IPS DF 6.9 (cell line): ENCODE results near the gene CHRM2.

Experiments used
- DNase-seq: peaks from one replicate; pipeline ENCODE4 v3.0.0-alpha.2; 2013; ENCODE audit warnings: low read depth, low spot score
- H3K27ac ChIP-seq: one replicate; pipeline ENCODE4 v1.5.1; 2013; ENCODE audit warnings: low read length, control low read depth
- H3K27me3 ChIP-seq: 2 replicates; pipeline ENCODE4 v1.6.1; 2013; ENCODE audit warnings: mild to moderate bottlenecking, low read length; ENCODE audit not compliant: control insufficient read depth, insufficient read depth
- H3K36me3 ChIP-seq: 2 replicates; pipeline ENCODE4 v1.6.1; 2013; ENCODE audit warnings: low read length; ENCODE audit not compliant: control insufficient read depth, insufficient read depth
- H3K4me1 ChIP-seq: 2 replicates; pipeline ENCODE4 v1.6.1; 2013; ENCODE audit warnings: low read length; ENCODE audit not compliant: control insufficient read depth, insufficient read depth
- H3K4me3 ChIP-seq: 2 replicates; pipeline ENCODE4 v1.5.1; 2013; ENCODE audit warnings: mild to moderate bottlenecking, low read length
- H3K9me3 ChIP-seq: 2 replicates; pipeline ENCODE4 v1.6.1; 2013; ENCODE audit warnings: low read length, inconsistent platforms; ENCODE audit not compliant: control insufficient read depth, insufficient read depth
- WGBS: extraction: QIAGEN DNeasy Blood & Tissue Kit; methylation state at CpG from one replicate; pipeline ENCODE4 v1.1.7; 2013; ENCODE audit warnings: mixed read lengths, missing lambda C conversion rate; ENCODE audit not compliant: insufficient read length, insufficient coverage; 5-methylcytosine and 5-hydroxymethylcytosine counted together

CHRM2 gene

DNA sequence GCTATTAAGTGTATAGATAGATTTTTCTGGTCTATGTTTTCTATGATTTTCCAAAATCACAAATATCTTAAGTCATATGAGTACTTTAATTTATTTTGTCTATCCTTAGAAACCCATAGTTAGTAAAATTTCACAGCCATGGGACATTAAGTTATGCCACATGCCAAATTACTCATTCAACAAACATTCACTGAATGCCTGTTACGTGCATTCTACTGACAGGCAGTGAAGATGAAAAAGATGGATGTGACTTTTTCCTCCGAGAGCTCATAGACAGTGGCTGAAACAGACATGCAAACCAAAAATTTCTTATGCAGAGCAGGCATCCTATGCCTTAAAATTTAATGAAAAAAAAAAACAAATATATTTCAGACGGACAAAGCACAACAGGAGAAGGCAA is 84.9 kb downstream of the CHRM2 start:
- Histone ChIP-seq H3K4me3 (no peak overlapping the region), H3K9me3 (no peaks in the 10 kb centered on the region), H3K27ac (no peak overlapping the region), H3K4me1 (no peaks in the 10 kb centered on the region), H3K36me3 (no peaks in the 10 kb centered on the region), H3K27me3 (no peaks in the 10 kb centered on the region)
- no CpG with 5 or more reads among the region's 3 CpGs for WGBS
- DNase-seq = no peak

DNA sequence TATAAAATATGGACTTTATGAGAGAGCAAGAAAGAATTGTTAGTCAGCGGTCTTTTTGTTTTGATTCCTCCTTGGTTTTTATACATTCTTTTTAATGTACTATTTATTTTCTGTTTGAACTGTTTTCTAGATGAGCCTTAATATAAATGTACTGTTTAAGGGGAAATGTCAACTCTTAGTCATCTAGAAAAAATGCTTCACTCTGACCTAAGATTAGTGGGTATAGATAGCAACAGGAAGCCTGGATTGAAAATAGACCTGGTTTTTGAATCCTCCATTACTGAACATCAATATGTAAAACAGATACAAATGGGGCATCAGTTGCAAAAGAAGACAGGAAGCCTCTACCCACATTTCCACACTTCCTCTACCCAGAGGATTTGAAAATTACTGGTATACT is 87.8 kb downstream of the CHRM2 start:
- Histone ChIP-seq H3K4me3 (no peak overlapping the region), H3K27me3 (no peaks in the 10 kb centered on the region), H3K4me1 (no peaks in the 10 kb centered on the region), H3K36me3 (no peaks in the 10 kb centered on the region), H3K9me3 (no peaks in the 10 kb centered on the region), H3K27ac (no peak overlapping the region)
- WGBS = no CpG with 5 or more reads among the region's 1 CpG
- DNase-seq = no peak

DNA sequence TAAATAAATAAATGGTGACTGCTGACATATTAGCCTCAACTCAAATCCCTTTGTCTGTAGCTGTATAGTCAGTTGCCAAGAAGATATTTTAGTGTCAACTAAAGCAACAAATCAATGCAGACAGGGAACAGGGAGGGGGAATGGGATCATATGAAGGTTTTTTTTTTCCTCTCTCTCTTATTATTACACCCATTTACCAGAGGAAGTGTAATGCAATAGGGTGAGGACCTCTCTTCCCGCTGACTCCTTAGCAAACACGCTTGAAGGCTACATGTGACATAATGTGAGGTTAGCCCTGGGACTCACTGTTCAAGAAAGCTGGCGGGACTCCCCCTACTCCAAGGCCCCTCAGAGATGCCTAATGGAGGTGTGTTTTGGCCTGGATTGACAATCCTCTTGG is 88.2 kb downstream of the CHRM2 start:
- no peak for DNase-seq
- H3K4me1 ChIP-seq = no peaks in the 10 kb centered on the region
- no peaks in the 10 kb centered on the region for H3K9me3 ChIP-seq
- H3K36me3 ChIP-seq = no peaks in the 10 kb centered on the region
- H3K4me3 ChIP-seq = no peak overlapping the region
- no CpG with 5 or more reads among the region's 3 CpGs for WGBS
- H3K27ac ChIP-seq = no peak overlapping the region
- H3K27me3 ChIP-seq = no peaks in the 10 kb centered on the region

DNA sequence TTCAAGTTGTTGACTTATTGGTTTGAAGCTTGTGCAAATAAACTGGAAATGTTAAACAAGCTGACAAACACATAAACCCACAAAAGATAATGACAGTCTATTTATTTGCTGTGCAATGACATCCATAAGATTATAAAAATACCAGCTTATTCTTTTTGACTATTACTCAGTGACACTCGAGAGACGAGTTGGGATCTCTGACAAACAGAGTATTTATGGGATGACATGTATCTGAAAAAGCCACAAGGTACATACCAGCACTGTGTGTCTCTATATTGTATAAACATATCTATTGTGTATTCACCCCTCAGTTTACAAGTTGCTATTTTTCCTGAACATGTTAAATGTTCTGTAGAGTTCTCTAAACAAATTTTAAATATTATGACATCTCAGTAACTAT is 88.9 kb downstream of the CHRM2 start:
- Histone ChIP-seq H3K4me3 (no peak overlapping the region), H3K27me3 (no peaks in the 10 kb centered on the region), H3K36me3 (no peaks in the 10 kb centered on the region), H3K4me1 (no peaks in the 10 kb centered on the region), H3K9me3 (no peaks in the 10 kb centered on the region), H3K27ac (no peak overlapping the region)
- no peak for DNase-seq
- WGBS = no CpG with 5 or more reads among the region's 2 CpGs

DNA sequence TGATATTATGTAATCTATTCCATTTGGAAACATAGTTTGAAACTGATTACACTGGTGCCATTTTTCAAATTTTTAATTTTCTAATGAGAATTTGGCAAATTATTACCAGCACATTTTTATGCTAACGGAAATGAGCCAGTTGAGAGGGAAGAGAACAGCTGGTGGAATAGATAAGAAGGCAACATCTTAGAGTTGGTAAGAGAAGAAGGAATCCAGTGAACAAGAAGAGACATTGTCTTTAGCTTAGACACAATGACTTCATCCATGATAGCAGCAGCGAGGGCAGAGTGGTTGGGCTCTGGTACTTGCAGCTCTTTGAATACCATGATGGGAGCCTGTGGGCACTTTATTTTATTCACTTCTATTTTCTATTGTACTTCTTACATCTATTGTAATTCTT is 89.6 kb downstream of the CHRM2 start:
- H3K9me3 ChIP-seq = no peaks in the 10 kb centered on the region
- H3K27me3 ChIP-seq = no peaks in the 10 kb centered on the region
- DNase-seq = no peak
- no peaks in the 10 kb centered on the region for H3K4me1 ChIP-seq
- H3K27ac ChIP-seq = no peak overlapping the region
- no peaks in the 10 kb centered on the region for H3K36me3 ChIP-seq
- WGBS = no CpG with 5 or more reads among the region's 2 CpGs
- H3K4me3 ChIP-seq = no peak overlapping the region

DNA sequence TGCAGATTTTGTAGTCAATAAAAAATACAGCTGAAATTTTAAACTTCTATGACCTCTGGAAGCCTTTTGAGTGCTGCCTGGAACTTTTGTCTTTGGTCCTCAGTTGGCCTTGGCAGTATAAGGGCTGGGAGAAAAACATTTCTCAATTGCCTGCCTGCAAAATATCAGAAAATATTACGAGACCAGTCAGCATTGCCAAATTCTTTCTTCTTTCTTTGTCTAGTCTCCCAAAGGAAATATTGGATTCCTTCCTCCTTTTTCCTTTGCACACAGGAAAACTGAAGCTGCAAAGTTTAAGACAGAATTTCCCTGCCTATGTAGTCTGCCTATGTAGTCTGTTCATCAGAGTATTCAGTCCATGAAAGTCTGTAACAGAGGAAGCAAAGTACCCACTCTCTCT is 95.9 kb downstream of the CHRM2 start:
- H3K36me3 ChIP-seq = no peaks in the 10 kb centered on the region
- no CpG with 5 or more reads among the region's 1 CpG for WGBS
- H3K9me3 ChIP-seq = no peaks in the 10 kb centered on the region
- no peak overlapping the region for H3K4me3 ChIP-seq
- H3K27ac ChIP-seq = no peak overlapping the region
- DNase-seq = no peak
- no peaks in the 10 kb centered on the region for H3K27me3 ChIP-seq
- no peaks in the 10 kb centered on the region for H3K4me1 ChIP-seq

DNA sequence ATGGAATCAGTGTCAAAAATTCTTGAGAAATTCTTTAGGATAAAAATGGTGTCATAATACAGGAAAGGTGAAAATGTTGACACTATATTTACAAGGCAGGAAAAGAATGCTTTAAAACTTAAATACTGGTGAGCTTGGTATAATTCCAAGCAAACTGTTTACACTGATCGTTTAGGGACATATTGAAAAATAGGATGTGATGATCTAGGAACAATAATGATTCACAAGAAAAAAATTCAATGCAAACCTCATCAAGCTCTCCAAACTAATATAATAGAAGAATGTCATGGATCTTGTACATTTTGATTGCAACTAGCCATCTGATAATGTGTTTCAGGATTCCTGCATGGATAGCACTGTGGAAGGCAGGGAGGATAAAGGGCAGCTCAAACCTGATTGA is 98.4 kb downstream of the CHRM2 start:
- H3K9me3 ChIP-seq = no peaks in the 10 kb centered on the region
- no peaks in the 10 kb centered on the region for H3K36me3 ChIP-seq
- no peak overlapping the region for H3K27ac ChIP-seq
- no peak overlapping the region for H3K4me3 ChIP-seq
- H3K4me1 ChIP-seq = no peaks in the 10 kb centered on the region
- no CpG with 5 or more reads among the region's 1 CpG for WGBS
- H3K27me3 ChIP-seq = no peaks in the 10 kb centered on the region
- no peak for DNase-seq

DNA sequence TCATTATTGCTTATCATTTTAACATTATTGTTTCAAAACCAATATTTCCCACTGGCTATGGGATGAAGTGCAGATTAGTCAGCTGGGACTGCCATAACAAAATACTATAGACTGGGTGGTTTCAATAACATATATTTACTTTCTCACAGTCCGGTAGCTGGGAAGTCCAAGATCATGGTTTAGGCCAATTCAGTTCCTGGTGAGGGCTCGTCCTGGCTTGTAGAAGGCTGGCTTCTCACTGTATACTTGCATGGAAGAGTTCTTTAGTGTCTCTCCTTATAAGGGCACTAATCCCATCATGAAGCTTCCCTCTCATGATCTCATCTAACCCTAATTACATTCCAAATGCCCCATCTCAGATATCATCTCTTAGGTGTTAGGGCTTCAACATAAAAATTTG is 101.3 kb downstream of the CHRM2 start:
- Histone ChIP-seq H3K27me3 (no peaks in the 10 kb centered on the region), H3K27ac (no peak overlapping the region), H3K4me3 (no peak overlapping the region), H3K9me3 (no peaks in the 10 kb centered on the region), H3K36me3 (no peaks in the 10 kb centered on the region), H3K4me1 (no peaks in the 10 kb centered on the region)
- DNase-seq = no peak
- WGBS = no CpG with 5 or more reads among the region's 2 CpGs

DNA sequence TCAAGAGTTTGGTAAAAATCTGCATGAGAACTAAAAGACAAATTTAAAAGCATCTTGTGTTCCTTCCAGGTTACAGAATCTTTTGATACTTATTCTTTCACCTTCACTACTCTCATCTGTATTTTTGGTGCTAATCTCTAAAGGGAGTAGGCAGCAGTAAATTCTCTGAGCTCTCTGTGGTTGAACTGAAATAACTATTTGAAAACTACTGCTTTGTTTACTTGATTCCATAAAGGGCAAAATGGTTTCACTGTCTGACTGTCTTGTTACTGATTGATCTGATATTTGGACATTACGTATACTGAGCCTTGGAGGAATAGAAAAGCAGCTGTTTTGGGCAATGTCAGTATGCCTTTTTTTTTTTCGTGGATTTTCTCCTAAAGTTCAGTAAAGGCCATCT is 103.3 kb downstream of the CHRM2 start:
- H3K27me3 ChIP-seq = no peaks in the 10 kb centered on the region
- no peaks in the 10 kb centered on the region for H3K4me1 ChIP-seq
- no peak overlapping the region for H3K27ac ChIP-seq
- H3K36me3 ChIP-seq = no peaks in the 10 kb centered on the region
- no peak for DNase-seq
- H3K4me3 ChIP-seq = no peak overlapping the region
- no CpG with 5 or more reads among the region's 2 CpGs for WGBS
- H3K9me3 ChIP-seq = no peaks in the 10 kb centered on the region

DNA sequence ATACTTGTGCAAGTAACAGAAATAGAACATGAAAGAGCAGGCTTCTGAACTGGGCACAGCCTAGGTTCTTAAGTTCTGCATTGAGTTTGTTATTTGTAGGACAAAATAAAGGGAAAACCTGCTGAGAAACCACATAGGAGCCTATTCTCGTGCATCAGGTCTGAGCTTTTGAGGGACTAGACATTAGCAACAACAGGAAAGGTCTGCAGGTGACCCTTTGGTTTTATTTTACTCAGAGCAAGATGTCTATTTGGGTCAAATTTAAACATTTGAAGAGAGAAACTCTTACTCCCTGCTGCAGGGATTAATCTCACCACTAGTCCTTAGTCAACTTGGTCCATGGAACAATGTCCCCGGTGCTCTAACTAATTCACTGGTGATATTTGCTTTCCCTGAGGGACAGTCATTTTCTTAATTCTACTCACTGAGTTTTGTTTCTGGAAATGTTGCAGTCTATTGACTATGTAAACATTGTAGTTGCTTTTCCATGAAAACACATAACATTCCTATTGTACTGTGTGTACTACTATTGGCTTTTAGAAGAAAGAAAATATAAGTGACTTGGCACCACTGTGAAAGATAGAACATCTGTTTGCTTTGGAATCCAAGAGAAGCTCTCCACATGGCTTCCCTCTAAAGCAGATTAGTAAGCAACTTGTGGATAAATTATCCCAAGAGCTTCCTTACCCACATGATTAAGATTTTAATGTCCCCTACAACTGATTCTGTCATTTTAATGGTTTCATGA is 108.2 kb downstream of the CHRM2 start:
- peak; percentile 9 for DNase-seq
- Histone ChIP-seq H3K36me3 (no peaks in the 10 kb centered on the region), H3K4me1 (no peaks in the 10 kb centered on the region), H3K27ac (no peak overlapping the region), H3K27me3 (no peaks in the 10 kb centered on the region), H3K4me3 (no peak overlapping the region), H3K9me3 (no peaks in the 10 kb centered on the region)
- no CpG with 5 or more reads among the region's 2 CpGs for WGBS

DNA sequence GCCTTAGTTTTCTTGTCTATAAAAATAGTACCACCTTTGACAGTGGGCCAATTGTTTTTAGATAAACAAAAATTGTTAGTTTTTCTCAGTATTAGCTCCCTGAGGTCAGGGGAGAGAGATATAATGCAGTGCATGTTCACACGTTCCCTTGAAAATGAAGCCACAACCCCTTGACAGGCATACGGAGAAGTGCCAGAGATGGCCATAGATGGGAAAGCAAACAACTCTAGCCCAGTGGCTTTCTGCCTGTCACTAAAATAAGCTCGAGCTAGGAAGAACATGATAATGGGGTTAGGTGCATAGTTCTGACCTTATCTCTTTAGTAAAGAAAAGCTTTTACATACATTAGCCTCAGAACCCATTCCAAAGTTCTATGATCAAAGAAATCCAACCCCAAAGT is 124.9 kb downstream of the CHRM2 start:
- H3K27me3 ChIP-seq = no peaks in the 10 kb centered on the region
- DNase-seq = no peak
- no CpG with 5 or more reads among the region's 3 CpGs for WGBS
- H3K27ac ChIP-seq = no peak overlapping the region
- no peaks in the 10 kb centered on the region for H3K4me1 ChIP-seq
- H3K9me3 ChIP-seq = no peaks in the 10 kb centered on the region
- no peaks in the 10 kb centered on the region for H3K36me3 ChIP-seq
- H3K4me3 ChIP-seq = no peak overlapping the region
